Right kidney (tissue), 9 donors: Measurements from ENCODE around the gene GMFB.

ENCODE experiments used
- DNase-seq: peaks from one replicate; pipeline ENCODE4 v3.0.0-alpha.2; 2016
- long read RNA-seq, 8 donors: transcript quantifications; one replicate each; lab custom pipeline, GENCODE V29; 2026

The GMFB gene
- long read RNA-seq, donor 1, full-length matches to known transcripts: 21 of 91 reads
- long read RNA-seq, donor 1, partial matches to known transcripts: 41 of 91 reads
- long read RNA-seq, donor 1, other reads (novel, unspliced or antisense): 29 of 91 reads
- long read RNA-seq, donor 2, full-length matches to known transcripts: 12 of 19 reads
- long read RNA-seq, donor 2, partial matches to known transcripts: 0 of 19 reads
- long read RNA-seq, donor 2, other reads (novel, unspliced or antisense): 7 of 19 reads
- long read RNA-seq, donor 3, full-length matches to known transcripts: 7 of 17 reads
- long read RNA-seq, donor 3, partial matches to known transcripts: 5 of 17 reads
- long read RNA-seq, donor 3, other reads (novel, unspliced or antisense): 5 of 17 reads
- long read RNA-seq, donor 4, full-length matches to known transcripts: 25 of 38 reads
- long read RNA-seq, donor 4, partial matches to known transcripts: 5 of 38 reads
- long read RNA-seq, donor 4, other reads (novel, unspliced or antisense): 8 of 38 reads
- long read RNA-seq, donor 5, full-length matches to known transcripts: 11 of 33 reads
- long read RNA-seq, donor 5, partial matches to known transcripts: 11 of 33 reads
- long read RNA-seq, donor 5, other reads (novel, unspliced or antisense): 11 of 33 reads
- long read RNA-seq, donor 6, full-length matches to known transcripts: 10 of 16 reads
- long read RNA-seq, donor 6, partial matches to known transcripts: 0 of 16 reads
- long read RNA-seq, donor 6, other reads (novel, unspliced or antisense): 6 of 16 reads
- long read RNA-seq, donor 7: 0 reads
- long read RNA-seq, donor 8, full-length matches to known transcripts: 20 of 48 reads
- long read RNA-seq, donor 8, partial matches to known transcripts: 20 of 48 reads
- long read RNA-seq, donor 8, other reads (novel, unspliced or antisense): 8 of 48 reads

GRCh38 chr14:54488646-54489317, at the start of gene GMFB:
GMFB (minus strand) TSS chr14:54488980; CDS start chr14:54488927, 53 bp downstream.
- DNase-seq: peak; percentile 94

- DNase-seq: no peak
Measured at GRCh38 chr14:54538055-54538454, 49.3 kb upstream of the GMFB start.

GRCh38 chr14:54537651-54538050, 48.9 kb upstream of the GMFB start:
- no peak for DNase-seq

- DNase-seq: no peak
Measured at GRCh38 chr14:54535646-54536045, 46.9 kb upstream of the GMFB start.

- no peak for DNase-seq
Measured at GRCh38 chr14:54535126-54535525, 46.3 kb upstream of the GMFB start.

GRCh38 chr14:54533100-54533499, 44.3 kb upstream of the GMFB start:
- DNase-seq: no peak

GRCh38 chr14:54532111-54533012, 43.6 kb upstream of the GMFB start:
- DNase-seq: no peak

GRCh38 chr14:54529811-54530210, 41.0 kb upstream of the GMFB start:
- DNase-seq: no peak

- DNase-seq: no peak
Measured at GRCh38 chr14:54528973-54529372, 40.2 kb upstream of the GMFB start.

GRCh38 chr14:54524410-54524809, 35.6 kb upstream of the GMFB start:
- no peak for DNase-seq

- no peak for DNase-seq
Measured at GRCh38 chr14:54516709-54517108, 27.9 kb upstream of the GMFB start.

GRCh38 chr14:54515670-54516069, 26.9 kb upstream of the GMFB start:
- no peak for DNase-seq

- no peak for DNase-seq
Measured at GRCh38 chr14:54512393-54512792, 23.6 kb upstream of the GMFB start.

GRCh38 chr14:54509546-54510501, 21.0 kb upstream of the GMFB start, which contains the start of gene CGRRF1:
CGRRF1 (plus strand) TSS chr14:54509906; CDS start chr14:54509960, 54 bp downstream.
- peak; percentile 90 for DNase-seq

GRCh38 chr14:54503486-54503885, 14.7 kb upstream of the GMFB start:
- no peak for DNase-seq

- DNase-seq: no peak
Measured at GRCh38 chr14:54502602-54503001, 13.8 kb upstream of the GMFB start.

- DNase-seq: no peak
Measured at GRCh38 chr14:54501480-54501879, 12.7 kb upstream of the GMFB start.

GRCh38 chr14:54500744-54501143, 12.0 kb upstream of the GMFB start:
- DNase-seq: no peak

GRCh38 chr14:54498579-54498978, 9.8 kb upstream of the GMFB start:
- no peak for DNase-seq

GRCh38 chr14:54498095-54498531, 9.3 kb upstream of the GMFB start:
- peak; percentile 10 for DNase-seq
